ENCODE data around the gene KLHL13.

Gene KLHL13

GRCh38 chrX:118062048-118062789 is 54.4 kb downstream of the KLHL13 start:
- DNase-seq (ENCODE audit: low read depth), result no peak
- TF ChIP-seq CTCF (IDR thresholded peaks at IDR 0.05; ENCODE audit: control insufficient read depth, insufficient read depth, low read depth, low read length, missing control alignments), result no peak
- H3K4me3 ChIP-seq (ENCODE audit: control insufficient read depth, low read depth, low read length), result no peak overlapping the region

- no peak overlapping the region for H3K4me3 ChIP-seq (ENCODE audit: control insufficient read depth, low read depth, low read length)
- TF ChIP-seq CTCF (IDR thresholded peaks at IDR 0.05; ENCODE audit: control insufficient read depth, insufficient read depth, low read depth, low read length, missing control alignments), result no peak
- DNase-seq (ENCODE audit: low read depth), result no peak
Observed at GRCh38 chrX:118058924-118059323, 57.7 kb downstream of the KLHL13 start.

- DNase-seq (ENCODE audit: low read depth), result no peak
- TF ChIP-seq CTCF (IDR thresholded peaks at IDR 0.05; ENCODE audit: control insufficient read depth, insufficient read depth, low read depth, low read length, missing control alignments), result no peak
- no peak overlapping the region for H3K4me3 ChIP-seq (ENCODE audit: control insufficient read depth, low read depth, low read length)
Observed at GRCh38 chrX:118056870-118057269, 59.7 kb downstream of the KLHL13 start.

- DNase-seq (ENCODE audit: low read depth), result no peak
- TF ChIP-seq CTCF (IDR thresholded peaks at IDR 0.05; ENCODE audit: control insufficient read depth, insufficient read depth, low read depth, low read length, missing control alignments), result no peak
Observed at GRCh38 chrX:118049713-118050112, 66.9 kb downstream of the KLHL13 start.

GRCh38 chrX:118047446-118048186 is 69.0 kb downstream of the KLHL13 start:
- no peak for DNase-seq (ENCODE audit: low read depth)
- no peak for TF ChIP-seq CTCF (IDR thresholded peaks at IDR 0.05; ENCODE audit: control insufficient read depth, insufficient read depth, low read depth, low read length, missing control alignments)
- no peak overlapping the region for H3K4me3 ChIP-seq (ENCODE audit: control insufficient read depth, low read depth, low read length)

More at GRCh38 chrX:118049713-118050112, 66.9 kb downstream of the KLHL13 start:
- no peak overlapping the region for H3K4me3 ChIP-seq (ENCODE audit: control insufficient read depth, low read depth, low read length)

- no peak for DNase-seq (ENCODE audit: low read depth)
- H3K4me3 ChIP-seq (ENCODE audit: control insufficient read depth, low read depth, low read length), result no peak overlapping the region
- no peak for TF ChIP-seq CTCF (IDR thresholded peaks at IDR 0.05; ENCODE audit: control insufficient read depth, insufficient read depth, low read depth, low read length, missing control alignments)
Observed at GRCh38 chrX:118039591-118039990, 77.0 kb downstream of the KLHL13 start.

Measured in AG09309 (cell line).